Upper lobe of right lung (tissue), 1 donor: ENCODE measurements around the gene GNB3. TPM values are rescaled to one million over a fixed set of nuclear protein-coding genes. Genes with fewer than 3 reads are reported as not detected.

Experiments
- ATAC-seq: fragments of 200-7000 bp; cut with Tn5 transposase; one replicate; pipeline ENCODE4 v1.9.1; 2020; ENCODE audit warnings: mild to moderate bottlenecking, moderate library complexity
- DNase-seq: peaks from one replicate; pipeline ENCODE4 v3.0.0-alpha.2; 2020
- H3K27ac ChIP-seq: fragments of 200-600 bp; one replicate; pipeline ENCODE4 v1.8.0; 2022
- H3K27me3 ChIP-seq: fragments of 200-600 bp; one replicate; pipeline ENCODE4 v1.8.0; 2022; ENCODE audit warnings: mild to moderate bottlenecking
- H3K36me3 ChIP-seq: fragments of 200-600 bp; one replicate; pipeline ENCODE4 v1.8.0; 2022
- H3K4me1 ChIP-seq: fragments of 200-600 bp; one replicate; pipeline ENCODE4 v1.8.0; 2022
- H3K4me3 ChIP-seq: fragments of 200-600 bp; one replicate; pipeline ENCODE4 v1.8.0; 2022; ENCODE audit warnings: mild to moderate bottlenecking
- H3K9me3 ChIP-seq: fragments of 200-600 bp; one replicate; pipeline ENCODE4 v1.8.0; 2022
- CTCF ChIP-seq: fragments of 200-600 bp; IDR thresholded peaks from one replicate; pipeline ENCODE4 v1.8.0; 2022; ENCODE audit warnings: antibody characterized with exemption
- intact Hi-C: fragments of 100-400 bp; cut with DNase I; formaldehyde crosslinking; loops from one replicate; pipeline ENCODE4 v1.11.0; 2022
- total RNA-seq: library from RNA; stranded (reverse); fragmentation: NEBNext Ultra II Directional; extraction: Animal tissue kit (Norgen Biotek cat#: 25700); gene quantifications from one replicate; pipeline ENCODE4 v1.2.1, GENCODE V29; 2021
- donor health status: DM: no; HTN: yes; CAD: no; lungs with severe emphysema.

Gene GNB3
- total RNA-seq, 1 donor from 2014 or later, result 0.32 TPM

DNA sequence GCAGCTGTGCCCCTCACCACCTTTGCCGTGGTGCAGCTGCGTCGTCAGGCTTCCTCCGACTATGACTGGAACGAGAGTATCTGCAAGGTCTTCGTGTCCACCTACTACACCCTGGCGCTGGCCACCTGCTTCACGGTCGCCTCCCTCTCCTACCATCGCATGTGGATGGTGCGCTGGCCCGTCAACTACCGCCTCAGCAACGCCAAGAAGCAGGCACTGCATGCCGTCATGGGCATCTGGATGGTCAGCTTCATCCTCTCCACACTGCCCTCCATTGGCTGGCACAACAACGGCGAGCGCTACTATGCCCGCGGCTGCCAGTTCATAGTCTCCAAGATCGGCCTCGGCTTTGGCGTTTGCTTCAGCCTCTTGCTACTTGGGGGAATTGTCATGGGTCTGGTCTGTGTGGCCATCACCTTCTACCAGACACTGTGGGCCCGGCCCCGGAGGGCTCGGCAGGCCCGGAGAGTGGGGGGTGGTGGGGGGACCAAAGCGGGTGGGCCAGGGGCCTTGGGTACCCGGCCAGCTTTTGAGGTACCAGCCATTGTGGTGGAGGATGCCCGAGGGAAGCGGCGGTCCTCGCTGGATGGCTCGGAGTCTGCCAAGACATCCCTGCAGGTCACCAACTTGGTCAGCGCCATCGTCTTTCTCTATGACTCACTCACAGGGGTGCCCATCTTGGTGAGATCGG, 16.5 kb upstream of the GNB3 start:
- DNase-seq, result no peak
- TF ChIP-seq CTCF, result no peak
- no peaks in the 10 kb centered on the region for H3K27me3 ChIP-seq

DNA sequence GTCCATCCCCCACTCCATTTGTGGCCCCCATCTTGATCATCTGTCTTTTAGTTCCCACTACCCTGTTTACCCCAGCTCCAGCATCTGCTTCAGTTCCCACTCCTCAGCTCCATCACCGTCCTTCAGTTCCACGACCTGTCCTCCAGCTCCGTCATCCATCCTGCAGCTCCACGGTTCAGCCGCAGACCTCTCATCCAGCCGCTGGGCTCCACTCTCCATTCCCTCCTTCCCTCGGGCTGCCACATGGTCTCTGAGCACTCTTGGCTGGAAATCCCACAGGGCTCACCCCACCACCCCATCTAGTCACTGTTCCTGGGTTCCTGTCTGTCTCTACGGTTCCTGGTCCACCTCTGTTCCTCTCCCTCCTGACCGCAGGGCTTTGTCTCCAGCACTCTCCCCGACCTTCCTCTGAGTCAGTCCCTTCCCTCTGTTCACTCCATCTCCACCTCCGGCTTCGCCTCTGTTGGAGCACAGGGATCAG, 15.8 kb upstream of the GNB3 start:
- Histone ChIP-seq H3K9me3 (no peaks in the 10 kb centered on the region), H3K27ac (no peak overlapping the region), H3K36me3 (no peaks in the 10 kb centered on the region), H3K4me1 (peaks cover 11% of the 10 kb centered on the region), H3K4me3 (no peak overlapping the region), H3K27me3 (no peaks in the 10 kb centered on the region)
- TF ChIP-seq CTCF, result no peak
- DNase-seq (no peak), ATAC-seq (no peak)
- intact Hi-C loops, result loop anchor here (10.0 kb wide), 1 partner anchor 90 kb away; no protein-coding TSS in a partner anchor

More for the DNA sequence above, 16.5 kb upstream of the GNB3 start:
- H3K4me3 ChIP-seq, result no peak overlapping the region
- no peak overlapping the region for H3K27ac ChIP-seq
- peaks cover 11% of the 10 kb centered on the region for H3K4me1 ChIP-seq
- no peak for ATAC-seq
- no peaks in the 10 kb centered on the region for H3K36me3 ChIP-seq
- no peaks in the 10 kb centered on the region for H3K9me3 ChIP-seq
- intact Hi-C loops, result loop anchor here (10.0 kb wide), 1 partner anchor 89 kb away; no protein-coding TSS in a partner anchor

DNA sequence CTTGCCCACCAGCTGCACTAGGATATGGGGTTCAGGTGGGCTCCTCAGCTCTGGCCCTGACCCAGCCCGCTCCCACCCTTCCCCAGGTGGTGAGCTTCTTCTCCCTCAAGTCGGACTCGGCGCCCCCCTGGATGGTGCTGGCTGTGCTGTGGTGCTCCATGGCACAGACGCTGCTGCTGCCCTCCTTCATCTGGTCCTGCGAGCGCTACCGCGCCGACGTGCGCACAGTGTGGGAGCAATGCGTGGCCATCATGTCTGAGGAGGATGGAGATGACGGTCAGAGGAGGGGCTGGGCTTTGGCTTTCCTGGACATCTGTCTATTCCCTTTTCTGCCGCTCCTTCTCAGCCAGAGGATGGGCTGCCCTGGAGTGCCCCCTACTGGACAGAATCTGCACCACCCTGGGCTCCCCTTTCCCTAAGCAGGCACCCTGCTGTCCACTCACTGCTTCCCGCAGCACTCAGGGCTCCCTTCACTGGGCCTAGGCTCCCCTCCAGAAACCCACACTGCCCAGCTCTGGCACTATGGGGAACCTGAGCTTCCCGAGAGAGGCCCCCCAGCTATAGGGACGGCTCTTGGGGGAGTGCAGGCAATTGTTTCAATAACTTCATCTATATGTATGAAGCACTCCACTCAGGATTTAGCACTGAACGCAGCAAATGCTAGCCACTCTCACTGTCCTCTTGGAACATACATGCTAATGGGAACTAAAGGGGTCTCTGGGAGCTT, 15.2 kb upstream of the GNB3 start:
- Histone ChIP-seq H3K4me3 (no peak overlapping the region), H3K27ac (no peak overlapping the region), H3K9me3 (no peaks in the 10 kb centered on the region), H3K36me3 (no peaks in the 10 kb centered on the region), H3K27me3 (no peaks in the 10 kb centered on the region), H3K4me1 (peaks cover 9% of the 10 kb centered on the region)
- DNase-seq (peak; percentile 89), ATAC-seq (peak; percentile 81)
- intact Hi-C loops, result loop anchor here (10.0 kb wide), 1 partner anchor 91 kb away; no protein-coding TSS in a partner anchor
- TF ChIP-seq CTCF, result peak; percentile 94

DNA sequence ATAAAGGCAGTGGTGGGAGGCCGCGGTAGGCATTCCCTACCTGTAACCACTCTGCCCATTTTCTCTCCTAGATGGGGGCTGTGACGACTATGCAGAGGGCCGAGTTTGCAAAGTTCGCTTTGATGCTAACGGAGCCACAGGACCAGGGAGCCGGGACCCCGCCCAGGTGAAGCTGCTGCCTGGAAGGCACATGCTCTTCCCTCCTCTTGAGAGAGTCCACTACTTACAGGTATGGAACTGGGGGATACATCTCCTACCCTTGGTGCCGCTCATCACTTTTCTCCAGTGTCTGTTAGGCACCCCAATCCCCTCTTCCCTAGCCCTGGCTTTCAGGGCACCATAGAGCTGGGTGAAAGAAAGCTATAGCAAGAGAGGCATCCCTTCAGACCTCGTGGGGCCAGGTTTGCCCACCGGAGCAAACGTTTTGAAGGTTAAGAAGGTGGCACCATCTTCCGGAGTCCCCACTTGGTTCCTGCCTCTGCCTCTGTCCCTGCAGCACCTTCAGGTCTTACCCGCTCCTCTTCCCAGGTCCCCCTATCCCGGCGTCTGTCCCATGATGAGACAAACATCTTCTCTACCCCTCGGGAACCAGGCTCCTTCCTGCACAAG, 14.5 kb upstream of the GNB3 start:
- Histone ChIP-seq H3K4me1 (peaks cover 5% of the 10 kb centered on the region), H3K9me3 (no peaks in the 10 kb centered on the region), H3K4me3 (no peak overlapping the region), H3K27ac (no peak overlapping the region), H3K27me3 (no peaks in the 10 kb centered on the region), H3K36me3 (no peaks in the 10 kb centered on the region)
- ATAC-seq (no peak), DNase-seq (no peak)
- TF ChIP-seq CTCF, result no peak
- intact Hi-C loops, result loop anchor here (10.0 kb wide), 1 partner anchor 91 kb away; no protein-coding TSS in a partner anchor

- TF ChIP-seq CTCF, result no peak
- Histone ChIP-seq H3K27ac (no peak overlapping the region), H3K27me3 (no peaks in the 10 kb centered on the region), H3K4me1 (peaks cover 5% of the 10 kb centered on the region), H3K4me3 (no peak overlapping the region), H3K36me3 (no peaks in the 10 kb centered on the region), H3K9me3 (no peaks in the 10 kb centered on the region)
- ATAC-seq (no peak), DNase-seq (no peak)
- intact Hi-C loops, result loop anchor here (10.0 kb wide), 1 partner anchor 92 kb away; no protein-coding TSS in a partner anchor
These were observed 13.8 kb upstream of the GNB3 start for GRCh38 chr12:6826734-6827436.
